Smooth muscle cell (in vitro differentiated cells): ENCODE data around the gene ATP4A. TPM values are rescaled to one million over a fixed set of nuclear protein-coding genes. Genes with fewer than 3 reads are reported as not detected.

ENCODE experiments used
- DNase-seq: peaks from one replicate; lab custom pipeline; 2025; ENCODE audit not compliant: unreplicated experiment; lab: John Stamatoyannopoulos, UW
- H2AFZ ChIP-seq: fragments of 200-600 bp; sonication (generic); 2 replicates; pipeline ENCODE4 v1.6.0; 2016; ENCODE audit warnings: antibody characterized with exemption, low read depth, mild to moderate bottlenecking
- H3F3A ChIP-seq: fragments of 200-600 bp; sonication (generic); 2 replicates; pipeline ENCODE4 v1.6.0; 2017; ENCODE audit warnings: antibody characterized with exemption, low read depth
- H3K27ac ChIP-seq: fragments of 200-600 bp; sonication (generic); 2 replicates; pipeline ENCODE4 v1.5.1; 2016; ENCODE audit warnings: low read depth, mild to moderate bottlenecking
- H3K27me3 ChIP-seq: fragments of 200-600 bp; sonication (generic); 2 replicates; pipeline ENCODE4 v1.6.1; 2016; ENCODE audit warnings: low read depth, mild to moderate bottlenecking
- H3K36me3 ChIP-seq: fragments of 200-600 bp; sonication (generic); 2 replicates; pipeline ENCODE4 v1.5.1; 2016; ENCODE audit warnings: low read depth
- H3K4me1 ChIP-seq: fragments of 200-600 bp; sonication (generic); 2 replicates; pipeline ENCODE4 v1.5.1; 2016; ENCODE audit warnings: low read depth
- H3K4me2 ChIP-seq: fragments of 200-600 bp; sonication (generic); 2 replicates; pipeline ENCODE4 v1.6.0; 2016; ENCODE audit warnings: mild to moderate bottlenecking
- H3K4me3 ChIP-seq: fragments of 200-600 bp; sonication (generic); 2 replicates; pipeline ENCODE4 v1.5.1; 2016; ENCODE audit warnings: mild to moderate bottlenecking
- H3K79me2 ChIP-seq: fragments of 200-600 bp; sonication (generic); 2 replicates; pipeline ENCODE4 v1.6.0; 2016; ENCODE audit warnings: low read depth, mild to moderate bottlenecking
- H3K9ac ChIP-seq: fragments of 200-600 bp; sonication (generic); 2 replicates; pipeline ENCODE4 v1.6.0; 2016; ENCODE audit warnings: low read depth
- H3K9me3 ChIP-seq: fragments of 200-600 bp; sonication (generic); replicated peaks from 2 replicates; pipeline ENCODE4 v1.5.1; 2016; ENCODE audit warnings: low read depth
- H4K20me1 ChIP-seq: fragments of 200-600 bp; sonication (generic); 2 replicates; pipeline ENCODE4 v1.6.0; 2016; ENCODE audit warnings: low read depth
- CTCF ChIP-seq: fragments of 200-600 bp; sonication (generic); IDR thresholded peaks from 2 replicates; pipeline ENCODE4 v1.5.1; 2017; ENCODE audit warnings: borderline replicate concordance, mild to moderate bottlenecking, antibody characterized with exemption; ENCODE audit not compliant: insufficient read depth, poor library complexity, severe bottlenecking
- WGBS: methylation state at CpG from one replicate; pipeline ENCODE4 v1.1.7; 2016; ENCODE audit warnings: low lambda C conversion rate; 5-methylcytosine and 5-hydroxymethylcytosine counted together
- polyA plus RNA-seq: library from polyadenylated mRNA; unstranded; fragments of >200 nt; fragmentation: Nextera tagmentation; extraction: Ambion mirVana; gene quantifications from 2 replicates; pipeline ENCODE4 v1.2.1, GENCODE V29; 2016
- total RNA-seq: library from RNA; depleted of rRNA; stranded (reverse); fragments of >200 nt; gene quantifications from 2 replicates; pipeline ENCODE4 v1.2.3, GENCODE V29; 2014

Gene ATP4A
- total and polyA plus RNA-seq, 2 experiments from 2014 or later: not detected

- Histone ChIP-seq H3K9me3 (no peaks in the 10 kb centered on the region), H4K20me1 (no peaks in the 10 kb centered on the region), H3K79me2 (no peaks in the 10 kb centered on the region), H3K9ac (no peak overlapping the region), H3K27me3 (peaks cover 4% of the 10 kb centered on the region), H3K4me1 (no peaks in the 10 kb centered on the region), H3K4me3 (no peak overlapping the region), H2AFZ (no peak overlapping the region), H3K27ac (no peak overlapping the region), H3K4me2 (no peak overlapping the region), H3F3A (no peaks in the 10 kb centered on the region), H3K36me3 (no peaks in the 10 kb centered on the region)
- no peak for TF ChIP-seq CTCF
- 76% methylated on average over 5 of the region's 5 CpGs for WGBS
- DNase-seq: no peak
These were observed 5.9 kb upstream of the ATP4A start for GRCh38 chr19:35569281-35569781.

- TF ChIP-seq CTCF: no peak
These were observed 3.3 kb upstream of the ATP4A start for GRCh38 chr19:35566738-35567137.

GRCh38 chr19:35565016-35565856 lies 1.8 kb upstream of the ATP4A start:
- DNase-seq: no peak
- no peak overlapping the region for H3K27ac ChIP-seq
- H3F3A ChIP-seq: no peaks in the 10 kb centered on the region
- no peaks in the 10 kb centered on the region for H3K36me3 ChIP-seq
- H3K4me2 ChIP-seq: no peak overlapping the region
- H3K4me3 ChIP-seq: no peak overlapping the region
- H4K20me1 ChIP-seq: no peaks in the 10 kb centered on the region
- no peaks in the 10 kb centered on the region for H3K4me1 ChIP-seq
- H3K9me3 ChIP-seq: no peaks in the 10 kb centered on the region
- 89% methylated on average over 11 of the region's 12 CpGs for WGBS
- H3K9ac ChIP-seq: no peak overlapping the region
- peaks cover 23% of the 10 kb centered on the region for H3K27me3 ChIP-seq
- no peaks in the 10 kb centered on the region for H3K79me2 ChIP-seq
- no peak overlapping the region for H2AFZ ChIP-seq
- no peak for TF ChIP-seq CTCF

More at GRCh38 chr19:35566738-35567137, 3.3 kb upstream of the ATP4A start:
- 92% methylated on average over 7 of the region's 7 CpGs for WGBS
- H3K9ac ChIP-seq: no peak overlapping the region
- H3F3A ChIP-seq: no peaks in the 10 kb centered on the region
- H3K4me1 ChIP-seq: no peaks in the 10 kb centered on the region
- DNase-seq: no peak
- no peak overlapping the region for H3K27ac ChIP-seq
- peaks cover 9% of the 10 kb centered on the region for H3K27me3 ChIP-seq
- no peaks in the 10 kb centered on the region for H4K20me1 ChIP-seq
- H3K36me3 ChIP-seq: no peaks in the 10 kb centered on the region
- H2AFZ ChIP-seq: no peak overlapping the region
- H3K9me3 ChIP-seq: no peaks in the 10 kb centered on the region
- no peaks in the 10 kb centered on the region for H3K79me2 ChIP-seq
- H3K4me3 ChIP-seq: no peak overlapping the region
- H3K4me2 ChIP-seq: no peak overlapping the region

GRCh38 chr19:35562776-35563175 lies 682 bp downstream of the ATP4A start:
- no peak for TF ChIP-seq CTCF
- Histone ChIP-seq H4K20me1 (no peaks in the 10 kb centered on the region), H3K4me2 (no peak overlapping the region), H3F3A (no peaks in the 10 kb centered on the region), H3K9ac (no peak overlapping the region), H2AFZ (no peak overlapping the region), H3K36me3 (no peaks in the 10 kb centered on the region), H3K9me3 (no peaks in the 10 kb centered on the region), H3K4me1 (peaks cover 3% of the 10 kb centered on the region), H3K4me3 (no peak overlapping the region), H3K27me3 (peaks cover 44% of the 10 kb centered on the region), H3K27ac (no peak overlapping the region), H3K79me2 (no peaks in the 10 kb centered on the region)
- WGBS: 75% methylated on average over 1 of the region's 2 CpGs
- no peak for DNase-seq
